HTERT RPE-1 (cell line): ENCODE measurements around the gene SLC4A1AP.

Experiments
- in situ Hi-C: fragments of 300-500 bp; cut with MboI; formaldehyde crosslinking; loops from 4 replicates; pipeline ENCODE4 v1.14.3; 2020; ENCODE audit warnings: low sequenced_read_pairs

SLC4A1AP gene

DNA sequence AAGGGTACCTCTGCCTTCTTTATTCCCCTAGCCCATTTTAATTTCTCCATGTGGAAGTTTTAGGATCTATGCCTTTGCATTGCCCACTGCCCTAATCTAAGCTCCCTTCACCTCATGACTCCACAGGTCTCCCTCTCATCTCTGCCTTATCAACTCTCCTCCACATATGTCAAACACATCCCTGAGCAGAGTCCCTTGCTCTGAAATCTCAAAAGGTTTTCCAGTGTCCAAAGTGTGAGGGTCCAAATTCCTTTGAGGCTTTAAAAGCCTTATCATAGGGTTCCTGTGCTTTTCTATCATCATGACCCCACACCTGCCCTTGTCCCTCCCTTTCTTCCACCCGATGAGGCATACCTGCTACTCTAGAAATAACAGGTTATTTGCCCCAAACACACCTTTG, 38.6 kb downstream of the SLC4A1AP start:
- in situ Hi-C loops = no loop called here

DNA sequence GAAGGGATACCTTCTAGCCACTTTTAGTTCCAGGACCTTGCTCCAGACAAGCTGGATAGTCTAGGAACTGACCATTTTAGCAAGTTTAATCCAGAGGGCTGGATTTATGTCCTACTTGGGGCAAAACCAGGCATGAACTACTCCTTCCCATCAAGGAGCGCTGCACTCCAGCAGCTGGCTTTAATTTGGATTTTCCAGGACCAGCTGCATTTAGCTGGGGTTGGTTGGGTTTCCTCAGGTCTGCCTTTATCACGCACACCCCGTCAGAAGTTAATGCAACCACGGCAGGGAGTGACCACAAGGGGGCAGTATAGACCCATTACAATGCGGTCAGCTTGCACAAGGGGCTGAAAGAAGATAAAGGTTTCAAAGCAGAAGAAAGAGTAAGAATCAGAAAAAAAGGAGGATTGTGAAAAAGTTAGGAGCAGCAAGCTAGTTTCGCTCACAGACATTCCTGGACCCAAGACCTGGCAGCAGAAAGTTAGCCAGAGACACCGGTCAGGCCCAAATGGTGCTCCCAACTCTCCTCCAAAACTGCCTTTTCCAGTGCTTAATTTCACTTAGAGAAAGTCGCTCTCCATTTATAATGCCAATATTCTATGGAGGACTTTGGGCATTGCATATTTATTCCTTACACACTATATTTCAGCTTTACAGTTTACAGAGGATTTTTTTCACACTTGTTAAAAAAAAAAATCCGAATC, 40.1 kb downstream of the SLC4A1AP start:
- in situ Hi-C loops = no loop called here

- in situ Hi-C loops = no loop called here
These were observed 40.7 kb downstream of the SLC4A1AP start for GRCh38 chr2:27704342-27704876.

DNA sequence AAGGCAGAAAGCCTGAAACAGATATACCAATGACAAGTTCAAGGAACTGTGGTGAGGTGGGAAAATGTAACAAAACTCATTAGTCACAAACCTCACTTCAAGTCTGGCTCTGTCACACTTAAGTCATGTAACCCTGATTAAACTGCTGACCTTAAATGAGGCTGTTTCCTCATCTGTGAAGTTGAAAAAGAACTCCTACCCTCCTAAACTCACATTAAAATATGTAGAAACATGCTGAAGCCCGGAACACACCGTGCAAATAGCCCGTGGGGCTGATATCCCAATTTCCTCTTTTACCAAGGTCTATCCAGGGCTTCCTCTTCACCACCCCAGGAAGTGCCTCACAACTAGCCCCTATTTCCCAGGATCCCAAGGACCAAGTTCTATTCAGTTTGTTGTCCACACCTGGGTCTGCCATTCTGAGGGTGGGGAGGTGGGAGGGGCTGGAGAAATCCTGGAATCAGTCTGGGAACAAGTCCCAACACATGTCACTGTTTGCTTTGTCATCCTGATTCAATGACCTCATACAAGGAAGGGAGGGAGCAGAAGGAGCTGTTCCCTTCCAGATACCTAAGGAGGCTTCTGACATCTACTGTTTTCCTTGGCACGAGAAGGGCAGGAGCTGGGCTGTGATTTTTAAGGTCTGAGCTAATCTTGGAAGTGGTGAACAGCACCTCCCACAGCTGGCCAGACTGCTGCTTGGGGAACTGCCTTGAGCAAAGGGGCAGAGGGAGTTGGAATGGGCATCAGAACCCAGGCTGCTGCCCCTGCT, 42.3 kb downstream of the SLC4A1AP start:
- in situ Hi-C loops = no loop called here

GRCh38 chr2:27707462-27708256, 44.0 kb downstream of the SLC4A1AP start:
- in situ Hi-C loops = no loop called here

DNA sequence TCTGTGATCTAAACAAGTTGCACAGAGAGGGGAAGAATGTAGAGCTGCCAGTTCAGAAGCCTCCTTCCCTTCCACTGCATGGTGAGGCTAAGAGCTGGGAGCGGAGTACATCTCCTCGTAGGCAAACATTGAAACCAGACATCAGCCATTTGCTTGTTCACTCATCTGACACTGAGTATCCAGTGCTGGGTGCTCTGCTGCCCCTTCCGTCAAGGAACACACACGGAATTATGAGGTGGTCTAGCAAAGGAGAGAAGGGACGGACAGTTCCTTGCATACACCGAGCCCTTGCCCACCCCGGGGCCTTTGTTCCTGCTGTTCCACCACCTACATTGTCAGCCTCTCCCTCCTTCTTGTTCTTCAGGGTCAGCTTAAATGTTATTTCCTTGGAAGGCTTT, 44.6 kb downstream of the SLC4A1AP start:
- in situ Hi-C loops = no loop called here

GRCh38 chr2:27708666-27709065, 45.0 kb downstream of the SLC4A1AP start:
- in situ Hi-C loops = no loop called here

DNA sequence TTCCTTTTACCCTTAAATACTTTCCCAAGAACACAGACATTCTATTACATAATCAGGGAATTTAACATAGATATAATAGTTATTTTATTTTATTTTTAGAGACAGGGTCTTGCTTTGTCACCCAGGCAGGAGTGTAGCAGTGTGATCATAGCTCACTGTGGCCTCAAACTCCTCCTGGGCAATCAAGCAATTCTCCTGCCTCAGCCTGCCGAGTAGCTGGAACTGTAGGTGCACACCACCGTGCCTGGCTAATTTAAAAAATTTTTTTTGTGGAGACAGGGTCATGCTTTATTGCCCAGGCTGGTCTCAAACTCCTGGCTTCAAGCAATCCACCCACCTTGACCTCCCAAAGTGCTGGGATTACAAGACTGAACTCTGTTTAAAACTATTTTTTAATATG, 45.6 kb downstream of the SLC4A1AP start:
- in situ Hi-C loops = no loop called here

DNA sequence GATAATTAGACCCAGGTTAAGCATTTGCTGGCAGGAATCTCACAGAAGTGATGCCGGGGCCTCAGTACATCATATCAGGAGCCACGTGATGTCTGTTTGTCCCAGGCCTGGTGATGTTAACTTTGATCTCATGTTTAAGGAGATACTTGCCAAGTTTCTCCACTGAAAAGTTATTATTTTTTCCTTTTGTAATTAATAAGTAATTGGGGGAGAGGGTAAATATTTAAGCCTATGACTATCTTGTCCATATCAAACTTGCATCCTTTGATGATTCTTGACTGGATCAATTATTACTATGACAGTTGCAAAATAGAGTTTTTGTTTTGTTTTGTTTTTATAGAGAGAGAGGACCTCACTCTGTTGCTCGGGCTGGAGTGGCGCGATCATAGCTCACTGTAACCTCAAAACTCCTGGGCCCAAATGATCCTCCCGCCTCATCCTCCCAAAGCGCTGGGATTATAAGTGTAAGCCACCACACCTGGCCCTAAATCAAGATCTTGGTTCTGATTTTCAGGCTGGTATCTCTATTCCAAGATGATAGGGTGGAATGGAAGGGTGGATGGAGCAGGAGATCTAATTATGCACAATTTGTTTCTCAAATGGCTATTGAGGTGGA, 46.4 kb downstream of the SLC4A1AP start:
- in situ Hi-C loops = no loop called here

- in situ Hi-C loops = no loop called here
These were observed 47.1 kb downstream of the SLC4A1AP start for GRCh38 chr2:27710640-27711430.

GRCh38 chr2:27711804-27712203, 48.1 kb downstream of the SLC4A1AP start:
- in situ Hi-C loops = no loop called here

DNA sequence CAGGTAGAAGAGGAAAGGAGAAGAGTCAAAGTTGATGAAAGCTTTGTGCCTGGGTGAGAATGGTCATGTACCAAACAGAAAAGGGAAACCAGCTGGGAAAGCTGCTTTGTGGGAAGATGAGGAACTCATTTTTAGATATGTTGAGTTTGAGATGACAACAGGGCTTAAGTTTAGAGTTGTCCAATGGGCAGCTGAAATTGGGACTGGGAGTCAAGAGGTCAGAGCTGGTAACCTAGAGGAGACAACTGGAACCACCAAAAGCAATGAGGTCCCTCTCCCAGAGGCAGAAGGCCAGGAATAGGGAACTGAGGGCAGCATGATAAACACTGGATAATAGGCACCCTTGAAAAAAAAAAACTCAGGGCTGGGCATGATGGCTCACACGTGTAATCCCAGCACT, 48.8 kb downstream of the SLC4A1AP start:
- in situ Hi-C loops = no loop called here

DNA sequence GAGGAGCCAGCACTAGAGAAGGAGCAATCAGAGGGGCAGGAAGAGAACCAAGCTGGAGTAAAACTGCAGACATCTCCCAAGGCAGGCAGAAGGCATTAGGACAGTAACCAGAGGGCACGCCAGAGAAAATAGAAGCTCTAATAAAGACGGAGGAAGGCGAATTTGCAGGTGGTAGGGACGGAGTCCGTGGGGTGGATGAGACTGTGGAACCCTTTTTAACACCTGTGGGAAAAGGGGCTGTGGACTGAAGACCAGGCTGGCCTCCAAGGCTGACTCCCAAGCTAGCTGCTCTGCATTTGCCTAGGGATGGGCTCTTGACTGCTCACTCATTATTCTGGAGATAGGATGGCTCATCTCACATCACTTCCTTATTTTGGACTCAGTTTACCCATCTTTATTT, 49.5 kb downstream of the SLC4A1AP start:
- in situ Hi-C loops = no loop called here

GRCh38 chr2:27714053-27714452, 50.4 kb downstream of the SLC4A1AP start:
- in situ Hi-C loops = no loop called here

GRCh38 chr2:27714851-27715291, 51.2 kb downstream of the SLC4A1AP start:
- in situ Hi-C loops = no loop called here

DNA sequence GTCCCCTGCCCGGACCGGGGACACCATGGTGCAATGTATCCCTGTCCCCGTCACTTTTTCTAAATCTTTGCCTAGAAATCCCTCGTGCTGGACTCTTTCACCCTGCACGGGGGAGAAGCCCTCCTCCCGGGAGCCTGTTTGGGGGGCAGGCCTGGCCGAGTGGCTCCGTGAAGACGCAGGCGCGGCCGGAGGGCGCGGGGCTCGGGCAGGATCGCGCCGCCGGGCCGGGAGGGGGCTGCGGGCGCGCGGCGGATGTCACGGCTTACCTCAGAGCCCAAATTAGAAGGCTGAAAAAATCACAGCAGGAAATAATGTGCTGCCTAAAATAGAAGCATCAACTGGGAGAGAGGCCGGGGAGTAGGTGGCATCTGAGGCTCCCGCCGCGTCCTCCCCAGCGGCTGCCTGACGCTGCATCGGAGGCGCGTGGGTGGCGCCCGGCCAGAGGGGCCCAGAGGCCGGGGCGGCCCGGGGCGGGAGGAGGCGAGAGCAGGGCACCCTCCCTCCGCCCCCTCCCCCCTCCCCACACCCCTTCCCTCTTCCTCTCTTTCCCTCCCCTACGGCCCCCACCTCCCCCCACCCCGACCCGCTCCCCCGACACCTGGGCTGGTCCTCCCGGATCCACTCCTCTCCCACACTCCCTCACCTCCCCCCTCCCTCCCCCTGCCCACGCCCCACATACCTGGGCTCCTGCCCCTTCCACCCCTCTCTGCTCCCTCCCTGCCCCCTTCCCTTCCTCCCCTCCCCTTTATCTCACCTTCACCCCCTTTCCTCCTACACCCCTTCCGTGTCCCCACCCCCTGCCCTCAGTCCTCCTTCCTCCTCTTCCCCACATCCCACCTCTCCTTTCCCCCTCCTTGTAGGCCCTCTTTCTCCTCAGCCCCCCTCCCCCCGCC, 51.9 kb downstream of the SLC4A1AP start:
- in situ Hi-C loops = no loop called here

- in situ Hi-C loops = no loop called here
These were observed 52.8 kb downstream of the SLC4A1AP start for GRCh38 chr2:27716301-27717069.

DNA sequence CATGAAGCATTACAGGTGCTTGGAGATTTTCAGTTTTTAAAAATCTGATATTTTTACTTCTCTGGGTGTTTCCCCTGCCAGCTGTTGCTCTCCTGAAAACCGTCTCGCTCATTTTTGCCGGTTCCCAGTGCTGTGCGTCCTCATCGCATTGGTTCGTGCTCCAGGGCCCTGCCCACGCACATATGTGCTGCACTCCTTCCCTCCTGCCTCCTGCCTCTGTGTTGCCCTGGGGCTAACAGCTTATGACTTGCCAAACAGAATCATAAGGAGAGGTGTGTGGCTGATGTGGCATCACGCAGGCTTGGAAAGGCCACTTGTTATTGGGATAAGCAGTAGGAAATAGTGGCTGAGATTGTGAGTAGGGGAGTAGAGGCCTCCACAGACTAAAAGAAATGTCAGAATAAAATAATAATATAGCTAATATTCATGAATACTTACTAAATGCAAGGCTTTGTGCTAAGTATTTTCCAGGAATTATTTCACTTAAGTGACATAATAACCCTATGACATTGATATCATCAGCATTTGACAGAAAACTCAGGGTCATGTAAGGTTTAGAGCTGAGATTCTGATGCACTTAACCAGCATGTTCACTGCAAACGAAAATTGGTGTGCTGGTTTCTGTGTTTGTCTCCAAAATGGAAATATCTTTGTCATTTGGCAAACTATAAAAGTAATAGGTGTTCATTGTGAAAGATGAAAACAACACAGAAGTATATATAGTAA, 53.5 kb downstream of the SLC4A1AP start:
- in situ Hi-C loops = no loop called here
